H9 (cell line): ENCODE data around the gene TBC1D1. TPM values are rescaled to one million over a fixed set of nuclear protein-coding genes. Genes with fewer than 3 reads are reported as not detected.

Experiments used
- DNase-seq: peaks from one replicate; pipeline ENCODE4 v3.0.0-alpha.2; 2017
- H2AFZ ChIP-seq: one replicate; pipeline ENCODE4 v1.6.1; 2013; ENCODE audit warnings: mild to moderate bottlenecking, low read length, control low read depth, moderate library complexity
- H2AK5ac ChIP-seq: 2 replicates; pipeline ENCODE4 v1.6.1; 2013; ENCODE audit warnings: low read length, control low read depth, mixed read lengths; ENCODE audit not compliant: insufficient read length
- H2BK120ac ChIP-seq: one replicate; pipeline ENCODE4 v1.6.1; 2013; ENCODE audit warnings: low read depth, mild to moderate bottlenecking, low read length, control low read depth, inconsistent platforms; ENCODE audit not compliant: poor library complexity, severe bottlenecking
- H2BK12ac ChIP-seq: 2 replicates; pipeline ENCODE4 v1.6.1; 2013; ENCODE audit warnings: low read length, control low read depth, mixed read lengths, low read depth; ENCODE audit not compliant: insufficient read length
- H2BK15ac ChIP-seq: 2 replicates; pipeline ENCODE4 v1.6.1; 2013; ENCODE audit warnings: low read depth, low read length, control low read depth
- H2BK20ac ChIP-seq: one replicate; pipeline ENCODE4 v1.6.1; 2013; ENCODE audit warnings: low read depth, mild to moderate bottlenecking, low read length, control low read depth, inconsistent platforms; ENCODE audit not compliant: poor library complexity, severe bottlenecking
- H2BK5ac ChIP-seq: 2 replicates; pipeline ENCODE4 v1.6.1; 2013; ENCODE audit warnings: low read length, control low read depth, mixed read lengths; ENCODE audit not compliant: insufficient read length
- H3K14ac ChIP-seq: 2 replicates; pipeline ENCODE4 v1.6.1; 2013; ENCODE audit warnings: low read length, control low read depth; ENCODE audit not compliant: insufficient read depth
- H3K18ac ChIP-seq: 2 replicates; pipeline ENCODE4 v1.6.1; 2013; ENCODE audit warnings: low read depth, mild to moderate bottlenecking, mixed read lengths, low read length, control low read depth; ENCODE audit not compliant: insufficient read length
- H3K23ac ChIP-seq: 2 replicates; pipeline ENCODE4 v1.6.1; 2013; ENCODE audit warnings: low read length, control low read depth, mixed read lengths, low read depth; ENCODE audit not compliant: insufficient read length
- H3K23me2 ChIP-seq: 2 replicates; pipeline ENCODE4 v1.6.1; 2013; ENCODE audit warnings: low read depth, mild to moderate bottlenecking, mixed read lengths, low read length, control low read depth; ENCODE audit not compliant: insufficient read length, poor library complexity, severe bottlenecking
- H3K27ac ChIP-seq: 2 replicates; pipeline ENCODE4 v1.5.1; 2013; ENCODE audit warnings: low read length, control low read depth, mixed read lengths, low read depth; ENCODE audit not compliant: insufficient read length
- H3K27me3 ChIP-seq: 2 replicates; pipeline ENCODE4 v1.6.1; 2013; ENCODE audit warnings: low read length, control low read depth, inconsistent platforms; ENCODE audit not compliant: insufficient read depth
- H3K4ac ChIP-seq: 2 replicates; pipeline ENCODE4 v1.6.1; 2013; ENCODE audit warnings: low read depth, mild to moderate bottlenecking, control low read depth, inconsistent platforms, low read length, moderate library complexity
- H3K4me1 ChIP-seq: 2 replicates; pipeline ENCODE4 v1.6.1; 2013; ENCODE audit warnings: low read length, control low read depth, inconsistent platforms; ENCODE audit not compliant: insufficient read depth
- H3K4me2 ChIP-seq: 2 replicates; pipeline ENCODE4 v1.6.1; 2013; ENCODE audit warnings: low read length, control low read depth, mixed read lengths; ENCODE audit not compliant: insufficient read length, insufficient read depth
- H3K56ac ChIP-seq: 2 replicates; pipeline ENCODE4 v1.6.1; 2013; ENCODE audit warnings: low read depth, mild to moderate bottlenecking, mixed read lengths, low read length, control low read depth; ENCODE audit not compliant: insufficient read length
- H3K79me1 ChIP-seq: 2 replicates; pipeline ENCODE4 v1.6.1; 2013; ENCODE audit warnings: low read depth, mild to moderate bottlenecking, moderate library complexity, low read length, control low read depth, inconsistent platforms; ENCODE audit not compliant: insufficient read depth, poor library complexity, severe bottlenecking
- H3K79me2 ChIP-seq: 2 replicates; pipeline ENCODE4 v1.6.1; 2013; ENCODE audit warnings: low read length, control low read depth, inconsistent platforms; ENCODE audit not compliant: insufficient read depth
- H3K9ac ChIP-seq: 2 replicates; pipeline ENCODE4 v1.6.1; 2013; ENCODE audit warnings: low read length, control low read depth, mixed read lengths; ENCODE audit not compliant: insufficient read length; ENCODE audit errors: extremely low read depth
- H3K9me3 ChIP-seq: one replicate; pipeline ENCODE4 v1.6.1; 2013; ENCODE audit warnings: low read depth, low read length, inconsistent platforms; ENCODE audit not compliant: control insufficient read depth
- H3T11ph ChIP-seq: one replicate; pipeline ENCODE4 v1.6.1; 2013; ENCODE audit warnings: mild to moderate bottlenecking, low read length, control low read depth, inconsistent platforms
- H4K20me1 ChIP-seq: one replicate; pipeline ENCODE4 v1.6.1; 2013; ENCODE audit not compliant: control insufficient read depth, insufficient read length, insufficient read depth
- H4K5ac ChIP-seq: 2 replicates; pipeline ENCODE4 v1.6.1; 2013; ENCODE audit warnings: low read depth, mild to moderate bottlenecking, mixed read lengths, low read length, control low read depth; ENCODE audit not compliant: insufficient read length
- H4K8ac ChIP-seq: replicated peaks from 2 replicates; pipeline ENCODE4 v1.6.1; 2013; ENCODE audit warnings: low read length, control low read depth, mixed read lengths, low read depth; ENCODE audit not compliant: insufficient read length
- H4K91ac ChIP-seq: 2 replicates; pipeline ENCODE4 v1.6.1; 2013; ENCODE audit warnings: low read depth, mild to moderate bottlenecking, moderate library complexity, mixed read lengths, low read length, control low read depth; ENCODE audit not compliant: insufficient read length
- H3K27ac Mint-ChIP-seq, 3 experiments: 2 replicates in 2 of 3; 3 replicates in 1 of 3; pipeline ENCODE4 v1.8.0; 2020 to 2021; ENCODE audit warnings: mixed read lengths in 3 of 3, mild to moderate bottlenecking in 1 of 3, moderate library complexity in 1 of 3
- H3K27me3 Mint-ChIP-seq: 2 replicates; pipeline ENCODE4 v1.8.0; 2021; ENCODE audit warnings: low read depth, mild to moderate bottlenecking, moderate library complexity, mixed read lengths
- H3K36me3 Mint-ChIP-seq, 3 experiments: 2 replicates in 2 of 3; 3 replicates in 1 of 3; pipeline ENCODE4 v1.8.0; 2020 to 2021; ENCODE audit warnings: low read depth in 3 of 3, mixed read lengths in 3 of 3; ENCODE audit not compliant: insufficient read depth in 1 of 3
- H3K4me1 Mint-ChIP-seq, 2 experiments: 2 replicates each; pipeline ENCODE4 v1.8.0; 2020; ENCODE audit warnings: mixed read lengths in 2 of 2
- H3K4me3 Mint-ChIP-seq, 2 experiments: 2 replicates in 1 of 2; 3 replicates in 1 of 2; pipeline ENCODE4 v1.8.0; 2020 to 2021; ENCODE audit warnings: mild to moderate bottlenecking in 2 of 2, mixed read lengths in 2 of 2, moderate library complexity in 1 of 2
- H3K9me3 Mint-ChIP-seq, 2 experiments: 2 replicates in 1 of 2; 3 replicates in 1 of 2; pipeline ENCODE4 v1.8.0; 2020; ENCODE audit warnings: mild to moderate bottlenecking in 2 of 2, mixed read lengths in 2 of 2, moderate library complexity in 1 of 2
- WGBS: extraction: QIAGEN DNeasy Blood & Tissue Kit; methylation state at CpG from one replicate; pipeline ENCODE4 v1.1.7; 2013; ENCODE audit warnings: missing lambda C conversion rate, low lambda C conversion rate, mixed read lengths; ENCODE audit not compliant: insufficient read length; ENCODE audit errors: extremely low coverage; 5-methylcytosine and 5-hydroxymethylcytosine counted together
- total RNA-seq: library from RNA; stranded (reverse); gene quantifications from 2 replicates; pipeline ENCODE4 v1.2.1, GENCODE V29; 2021
- TF ChIP-seq, protein P1 (sequence below): fragments of 200-600 bp; sonication (generic); conservative IDR thresholded peaks from 3 replicates; pipeline ENCODE4 v1.8.0; 2021; ENCODE audit warnings: antibody characterized with exemption, mild to moderate bottlenecking

TBC1D1 gene
- total RNA-seq, 1 experiment from 2014 or later: 109 TPM

DNA sequence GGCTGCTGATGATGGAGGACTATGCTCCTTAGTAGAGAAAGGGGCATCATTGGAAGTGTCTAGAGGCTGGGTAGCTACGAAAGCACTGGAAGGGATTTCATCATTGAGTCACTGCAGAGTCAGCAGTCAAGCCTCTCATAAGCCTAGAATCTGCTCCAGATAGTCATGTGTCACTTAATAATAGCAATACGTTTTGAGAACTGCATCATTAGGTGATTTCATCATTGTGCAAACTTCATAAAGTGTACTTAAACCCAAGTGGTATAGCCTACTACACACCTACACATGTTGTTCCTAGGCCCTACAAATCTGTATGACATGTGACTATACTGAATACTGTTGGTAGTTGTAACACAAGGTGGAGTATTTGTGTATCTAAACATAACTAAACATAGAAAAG, 234.9 kb downstream of the TBC1D1 start:
- Histone ChIP-seq H3K4me1 (peaks cover 4% of the 10 kb centered on the region), H3K9ac (no peak overlapping the region), H2BK12ac (no peak overlapping the region), H3K14ac (no peak overlapping the region), H3K9me3 (no peaks in the 10 kb centered on the region), H3K4ac (no peak overlapping the region), H2BK20ac (no peak overlapping the region), H3K23ac (no peak overlapping the region), H4K5ac (no peak overlapping the region), H3K27ac (no peak overlapping the region), H3K27me3 (peaks cover 15% of the 10 kb centered on the region; the same call in 1 of the 2 replicates), H4K20me1 (no peaks in the 10 kb centered on the region), H4K8ac (no peak overlapping the region), H2AFZ (no peak overlapping the region), H2BK5ac (no peak overlapping the region), H2BK120ac (no peak overlapping the region), H3K56ac (no peak overlapping the region), H3K4me2 (no peak overlapping the region), H2BK15ac (no peak overlapping the region), H3K79me1 (no peaks in the 10 kb centered on the region), H3T11ph (no peak overlapping the region), H2AK5ac (no peak overlapping the region), H3K18ac (no peak overlapping the region), H3K79me2 (no peaks in the 10 kb centered on the region), H4K91ac (no peak overlapping the region), H3K23me2 (no peaks in the 10 kb centered on the region)
- DNase-seq: no peak
- TF ChIP-seq, protein P1, sequence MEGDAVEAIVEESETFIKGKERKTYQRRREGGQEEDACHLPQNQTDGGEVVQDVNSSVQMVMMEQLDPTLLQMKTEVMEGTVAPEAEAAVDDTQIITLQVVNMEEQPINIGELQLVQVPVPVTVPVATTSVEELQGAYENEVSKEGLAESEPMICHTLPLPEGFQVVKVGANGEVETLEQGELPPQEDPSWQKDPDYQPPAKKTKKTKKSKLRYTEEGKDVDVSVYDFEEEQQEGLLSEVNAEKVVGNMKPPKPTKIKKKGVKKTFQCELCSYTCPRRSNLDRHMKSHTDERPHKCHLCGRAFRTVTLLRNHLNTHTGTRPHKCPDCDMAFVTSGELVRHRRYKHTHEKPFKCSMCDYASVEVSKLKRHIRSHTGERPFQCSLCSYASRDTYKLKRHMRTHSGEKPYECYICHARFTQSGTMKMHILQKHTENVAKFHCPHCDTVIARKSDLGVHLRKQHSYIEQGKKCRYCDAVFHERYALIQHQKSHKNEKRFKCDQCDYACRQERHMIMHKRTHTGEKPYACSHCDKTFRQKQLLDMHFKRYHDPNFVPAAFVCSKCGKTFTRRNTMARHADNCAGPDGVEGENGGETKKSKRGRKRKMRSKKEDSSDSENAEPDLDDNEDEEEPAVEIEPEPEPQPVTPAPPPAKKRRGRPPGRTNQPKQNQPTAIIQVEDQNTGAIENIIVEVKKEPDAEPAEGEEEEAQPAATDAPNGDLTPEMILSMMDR: no peak
- Mint-ChIP-seq H3K27ac (no peak overlapping the region), H3K4me3 (no peak overlapping the region), H3K27me3 (peaks cover 61% of the 10 kb centered on the region), H3K36me3 (peaks cover 6 to 32% (median 18%) of the 10 kb centered on the region in 3 experiments), H3K4me1 (peaks cover 39 to 47% of the 10 kb centered on the region in 2 experiments), H3K9me3 (no peaks in the 10 kb centered on the region)
- WGBS: no CpG with 5 or more reads among the region's 2 CpGs
